Smooth muscle cell (in vitro differentiated cells): ENCODE results near the gene RSPO3. TPM values are rescaled to one million over a fixed set of nuclear protein-coding genes. Genes with fewer than 3 reads are reported as not detected.
A peak's percentile ranks its signal among the peaks of the same experiment; 100 is the strongest.

Experiments
- DNase-seq: peaks from one replicate; lab custom pipeline; 2025; ENCODE audit not compliant: unreplicated experiment; lab: John Stamatoyannopoulos, UW
- H2AFZ ChIP-seq: fragments of 200-600 bp; sonication (generic); 2 replicates; pipeline ENCODE4 v1.6.0; 2016; ENCODE audit warnings: antibody characterized with exemption, low read depth, mild to moderate bottlenecking
- H3F3A ChIP-seq: fragments of 200-600 bp; sonication (generic); 2 replicates; pipeline ENCODE4 v1.6.0; 2017; ENCODE audit warnings: antibody characterized with exemption, low read depth
- H3K27ac ChIP-seq: fragments of 200-600 bp; sonication (generic); 2 replicates; pipeline ENCODE4 v1.5.1; 2016; ENCODE audit warnings: low read depth, mild to moderate bottlenecking
- H3K27me3 ChIP-seq: fragments of 200-600 bp; sonication (generic); 2 replicates; pipeline ENCODE4 v1.6.1; 2016; ENCODE audit warnings: low read depth, mild to moderate bottlenecking
- H3K36me3 ChIP-seq: fragments of 200-600 bp; sonication (generic); 2 replicates; pipeline ENCODE4 v1.5.1; 2016; ENCODE audit warnings: low read depth
- H3K4me1 ChIP-seq: fragments of 200-600 bp; sonication (generic); 2 replicates; pipeline ENCODE4 v1.5.1; 2016; ENCODE audit warnings: low read depth
- H3K4me2 ChIP-seq: fragments of 200-600 bp; sonication (generic); 2 replicates; pipeline ENCODE4 v1.6.0; 2016; ENCODE audit warnings: mild to moderate bottlenecking
- H3K4me3 ChIP-seq: fragments of 200-600 bp; sonication (generic); 2 replicates; pipeline ENCODE4 v1.5.1; 2016; ENCODE audit warnings: mild to moderate bottlenecking
- H3K79me2 ChIP-seq: fragments of 200-600 bp; sonication (generic); 2 replicates; pipeline ENCODE4 v1.6.0; 2016; ENCODE audit warnings: low read depth, mild to moderate bottlenecking
- H3K9ac ChIP-seq: fragments of 200-600 bp; sonication (generic); 2 replicates; pipeline ENCODE4 v1.6.0; 2016; ENCODE audit warnings: low read depth
- H3K9me3 ChIP-seq: fragments of 200-600 bp; sonication (generic); replicated peaks from 2 replicates; pipeline ENCODE4 v1.5.1; 2016; ENCODE audit warnings: low read depth
- H4K20me1 ChIP-seq: fragments of 200-600 bp; sonication (generic); 2 replicates; pipeline ENCODE4 v1.6.0; 2016; ENCODE audit warnings: low read depth
- CTCF ChIP-seq: fragments of 200-600 bp; sonication (generic); IDR thresholded peaks from 2 replicates; pipeline ENCODE4 v1.5.1; 2017; ENCODE audit warnings: borderline replicate concordance, mild to moderate bottlenecking, antibody characterized with exemption; ENCODE audit not compliant: insufficient read depth, poor library complexity, severe bottlenecking
- WGBS: methylation state at CpG from one replicate; pipeline ENCODE4 v1.1.7; 2016; ENCODE audit warnings: low lambda C conversion rate; 5-methylcytosine and 5-hydroxymethylcytosine counted together
- polyA plus RNA-seq: library from polyadenylated mRNA; unstranded; fragments of >200 nt; fragmentation: Nextera tagmentation; extraction: Ambion mirVana; gene quantifications from 2 replicates; pipeline ENCODE4 v1.2.1, GENCODE V29; 2016
- total RNA-seq: library from RNA; depleted of rRNA; stranded (reverse); fragments of >200 nt; gene quantifications from 2 replicates; pipeline ENCODE4 v1.2.3, GENCODE V29; 2014

The RSPO3 gene
- total and polyA plus RNA-seq, 2 experiments from 2014 or later: 28.8 to 70.1 TPM

- TF ChIP-seq CTCF: peak; percentile 63
- Histone ChIP-seq H3K9ac (no peak overlapping the region), H4K20me1 (no peaks in the 10 kb centered on the region), H3K36me3 (no peaks in the 10 kb centered on the region), H3K27ac (no peak overlapping the region), H3K9me3 (no peaks in the 10 kb centered on the region), H3K79me2 (peaks cover 4% of the 10 kb centered on the region), H3K27me3 (no peaks in the 10 kb centered on the region), H3K4me1 (no peaks in the 10 kb centered on the region), H3K4me3 (no peak overlapping the region), H3F3A (no peaks in the 10 kb centered on the region), H3K4me2 (no peak overlapping the region), H2AFZ (no peak overlapping the region)
- no peak for DNase-seq
- WGBS: 40% methylated on average over 2 of the region's 2 CpGs
These were observed 72.1 kb downstream of the RSPO3 start for GRCh38 chr6:127190552-127190951.

- H3K27ac ChIP-seq: peak overlapping the region; percentile 60
- no peaks in the 10 kb centered on the region for H3K36me3 ChIP-seq
- peaks cover 3% of the 10 kb centered on the region for H3K79me2 ChIP-seq
- DNase-seq: no peak
- H3K27me3 ChIP-seq: no peaks in the 10 kb centered on the region
- no peak overlapping the region for H3K9ac ChIP-seq
- no peak for TF ChIP-seq CTCF
- no peaks in the 10 kb centered on the region for H4K20me1 ChIP-seq
- 68% methylated on average over 1 of the region's 1 CpG for WGBS
- no peak overlapping the region for H2AFZ ChIP-seq
- no peaks in the 10 kb centered on the region for H3F3A ChIP-seq
- no peaks in the 10 kb centered on the region for H3K4me1 ChIP-seq
- no peak overlapping the region for H3K4me3 ChIP-seq
- H3K9me3 ChIP-seq: no peaks in the 10 kb centered on the region
- H3K4me2 ChIP-seq: no peak overlapping the region
These were observed 73.2 kb downstream of the RSPO3 start for GRCh38 chr6:127191716-127192115.

GRCh38 chr6:127192911-127193541 lies 74.6 kb downstream of the RSPO3 start:
- Histone ChIP-seq H3K4me1 (no peaks in the 10 kb centered on the region), H4K20me1 (no peaks in the 10 kb centered on the region), H3K4me2 (peak overlapping the region; percentile 3), H2AFZ (no peak overlapping the region), H3K9me3 (no peaks in the 10 kb centered on the region), H3K4me3 (no peak overlapping the region), H3K36me3 (no peaks in the 10 kb centered on the region), H3K27me3 (no peaks in the 10 kb centered on the region), H3K27ac (peak overlapping the region; percentile 60), H3F3A (no peaks in the 10 kb centered on the region), H3K9ac (no peak overlapping the region), H3K79me2 (no peaks in the 10 kb centered on the region)
- no peak for DNase-seq
- WGBS: 69% methylated on average over 3 of the region's 3 CpGs
- TF ChIP-seq CTCF: no peak

- Histone ChIP-seq H3K4me1 (no peaks in the 10 kb centered on the region), H3K36me3 (no peaks in the 10 kb centered on the region), H3K4me3 (no peak overlapping the region), H3K4me2 (no peak overlapping the region), H3K27ac (no peak overlapping the region), H3K9ac (no peak overlapping the region), H3K27me3 (no peaks in the 10 kb centered on the region), H3K79me2 (no peaks in the 10 kb centered on the region), H2AFZ (no peak overlapping the region), H3K9me3 (no peaks in the 10 kb centered on the region), H3F3A (no peaks in the 10 kb centered on the region), H4K20me1 (no peaks in the 10 kb centered on the region)
- no peak for TF ChIP-seq CTCF
- DNase-seq: no peak
- WGBS: 77% methylated on average over 3 of the region's 3 CpGs
These were observed 77.4 kb downstream of the RSPO3 start for GRCh38 chr6:127195833-127196232.
